ENCODE results near the gene SPRR2G. TPM values are rescaled to one million over a fixed set of nuclear protein-coding genes. Genes with fewer than 3 reads are reported as not detected.
"Not testable (repeated sequence)": the region's sequence is repeated elsewhere in the genome, so short reads cannot be mapped to it uniquely, and the experiment has no call there.

Gene SPRR2G
- not detected in 2 replicates for total RNA-seq

DNA sequence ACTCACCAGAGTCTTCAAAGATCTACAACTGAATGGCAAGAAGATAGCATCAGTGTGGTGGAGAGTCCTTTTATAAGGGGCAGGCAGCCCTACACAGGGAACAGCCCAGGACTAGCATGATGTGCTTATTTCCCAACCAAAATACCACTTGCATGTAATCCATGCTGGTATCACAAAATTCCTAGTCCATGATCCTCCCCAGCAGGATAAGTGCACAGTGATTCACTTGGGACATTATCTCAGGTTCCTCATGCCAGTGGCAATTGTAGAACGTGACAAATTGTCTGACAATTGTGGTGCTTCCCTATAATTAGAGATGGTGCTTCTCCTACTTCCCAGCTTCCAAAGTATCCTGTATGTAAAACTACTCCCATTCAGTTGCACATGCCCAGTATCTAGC is at the start of gene SPRR2G:
SPRR2G (minus strand) TSS at position 45 of the 400 bp plus-strand sequence. CDS start 780 bp downstream, outside the sequence.
- H3K27me3 ChIP-seq (ENCODE audit: control insufficient read depth, insufficient read depth, low read length) = no peaks in the 10 kb centered on the region
- no peak for DNase-seq (ENCODE audit: low read depth)
- TF ChIP-seq, protein P1, sequence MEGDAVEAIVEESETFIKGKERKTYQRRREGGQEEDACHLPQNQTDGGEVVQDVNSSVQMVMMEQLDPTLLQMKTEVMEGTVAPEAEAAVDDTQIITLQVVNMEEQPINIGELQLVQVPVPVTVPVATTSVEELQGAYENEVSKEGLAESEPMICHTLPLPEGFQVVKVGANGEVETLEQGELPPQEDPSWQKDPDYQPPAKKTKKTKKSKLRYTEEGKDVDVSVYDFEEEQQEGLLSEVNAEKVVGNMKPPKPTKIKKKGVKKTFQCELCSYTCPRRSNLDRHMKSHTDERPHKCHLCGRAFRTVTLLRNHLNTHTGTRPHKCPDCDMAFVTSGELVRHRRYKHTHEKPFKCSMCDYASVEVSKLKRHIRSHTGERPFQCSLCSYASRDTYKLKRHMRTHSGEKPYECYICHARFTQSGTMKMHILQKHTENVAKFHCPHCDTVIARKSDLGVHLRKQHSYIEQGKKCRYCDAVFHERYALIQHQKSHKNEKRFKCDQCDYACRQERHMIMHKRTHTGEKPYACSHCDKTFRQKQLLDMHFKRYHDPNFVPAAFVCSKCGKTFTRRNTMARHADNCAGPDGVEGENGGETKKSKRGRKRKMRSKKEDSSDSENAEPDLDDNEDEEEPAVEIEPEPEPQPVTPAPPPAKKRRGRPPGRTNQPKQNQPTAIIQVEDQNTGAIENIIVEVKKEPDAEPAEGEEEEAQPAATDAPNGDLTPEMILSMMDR (IDR thresholded peaks at IDR 0.05; ENCODE audit: insufficient read depth, low read length, poor library complexity, severe bottlenecking) = no peak
- H3K4me3 ChIP-seq (ENCODE audit: low read depth, low read length) = no peak within 1 kb of the TSS
- H3K36me3 ChIP-seq (ENCODE audit: control insufficient read depth, insufficient read depth, low read length) = no peaks in the 10 kb centered on the region

DNA sequence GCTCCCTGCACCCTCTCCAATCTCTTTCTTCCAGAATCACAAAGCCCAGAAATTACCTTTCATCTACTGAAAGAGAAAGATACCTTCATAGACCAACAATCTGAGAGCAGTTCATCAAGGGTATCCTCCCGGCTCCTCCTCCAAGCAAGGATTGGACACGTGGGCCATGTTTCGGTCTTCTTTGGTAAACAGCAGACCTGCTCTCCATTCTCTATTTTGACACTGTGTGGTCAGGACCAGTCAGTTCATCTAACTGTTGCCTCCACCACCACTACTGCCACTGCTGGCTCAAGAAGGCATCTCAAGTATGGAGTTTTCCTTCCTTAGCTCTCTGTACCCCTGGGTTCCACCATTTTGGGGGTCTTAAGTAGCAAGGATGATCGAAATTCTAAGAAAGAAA is 44.5 kb upstream of the SPRR2G start:
- H3K4me3 ChIP-seq (ENCODE audit: low read depth, low read length) = no peak overlapping the region
- H3K27me3 ChIP-seq (ENCODE audit: control insufficient read depth, insufficient read depth, low read length) = peaks cover 2% of the 10 kb centered on the region
- TF ChIP-seq, protein P1 (IDR thresholded peaks at IDR 0.05; ENCODE audit: insufficient read depth, low read length, poor library complexity, severe bottlenecking) = no peak
- H3K36me3 ChIP-seq (ENCODE audit: control insufficient read depth, insufficient read depth, low read length) = no peaks in the 10 kb centered on the region
- DNase-seq (ENCODE audit: low read depth) = no peak

DNA sequence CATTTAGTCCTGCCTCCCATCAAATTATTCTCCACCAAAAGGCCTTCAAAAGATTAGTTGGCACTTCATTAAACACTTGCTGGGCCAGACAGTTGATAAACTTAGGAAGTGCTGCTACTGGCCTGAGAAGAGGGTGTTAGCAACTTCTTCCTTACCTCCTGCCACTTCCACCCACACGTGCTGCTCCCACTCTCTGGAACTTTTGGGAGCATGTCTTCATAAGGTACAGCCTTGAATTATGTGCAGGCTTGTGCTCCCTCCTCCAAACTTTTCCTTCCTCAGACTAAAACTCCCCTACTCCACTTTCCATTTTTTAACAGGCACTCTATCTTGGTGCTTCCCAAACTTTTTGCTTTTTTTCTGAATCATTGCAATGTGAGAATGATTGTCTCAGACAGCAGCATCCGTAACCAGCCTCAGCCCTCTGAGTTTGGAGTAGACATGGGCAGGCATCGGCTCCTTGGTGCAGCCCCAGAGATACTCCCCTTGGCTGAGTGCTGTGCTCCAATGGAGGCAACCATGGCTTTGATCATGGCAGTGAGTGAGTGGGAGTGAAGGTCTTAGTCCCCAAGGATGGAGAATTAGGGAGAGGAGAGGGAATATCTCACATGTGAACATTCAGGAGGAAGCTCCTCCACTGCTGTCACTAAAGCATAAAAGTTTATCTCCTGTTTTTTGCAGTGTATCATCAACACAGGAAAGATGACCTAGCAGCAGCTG is 43.8 kb upstream of the SPRR2G start:
- TF ChIP-seq, protein P1 (IDR thresholded peaks at IDR 0.05; ENCODE audit: insufficient read depth, low read length, poor library complexity, severe bottlenecking) = no peak
- no peak for DNase-seq (ENCODE audit: low read depth)
- H3K27me3 ChIP-seq (ENCODE audit: control insufficient read depth, insufficient read depth, low read length) = peaks cover 2% of the 10 kb centered on the region

GRCh38 chr1:153192697-153193096 is 42.0 kb upstream of the SPRR2G start:
- H3K27me3 ChIP-seq (ENCODE audit: control insufficient read depth, insufficient read depth, low read length) = peaks cover 2% of the 10 kb centered on the region
- DNase-seq (ENCODE audit: low read depth) = no peak
- no peak overlapping the region for H3K4me3 ChIP-seq (ENCODE audit: low read depth, low read length)
- TF ChIP-seq, protein P1 (IDR thresholded peaks at IDR 0.05; ENCODE audit: insufficient read depth, low read length, poor library complexity, severe bottlenecking) = peak; percentile 33
- no peaks in the 10 kb centered on the region for H3K36me3 ChIP-seq (ENCODE audit: control insufficient read depth, insufficient read depth, low read length)

More for the DNA sequence above, 43.8 kb upstream of the SPRR2G start:
- H3K36me3 ChIP-seq (ENCODE audit: control insufficient read depth, insufficient read depth, low read length) = no peaks in the 10 kb centered on the region
- no peak overlapping the region for H3K4me3 ChIP-seq (ENCODE audit: low read depth, low read length)

DNA sequence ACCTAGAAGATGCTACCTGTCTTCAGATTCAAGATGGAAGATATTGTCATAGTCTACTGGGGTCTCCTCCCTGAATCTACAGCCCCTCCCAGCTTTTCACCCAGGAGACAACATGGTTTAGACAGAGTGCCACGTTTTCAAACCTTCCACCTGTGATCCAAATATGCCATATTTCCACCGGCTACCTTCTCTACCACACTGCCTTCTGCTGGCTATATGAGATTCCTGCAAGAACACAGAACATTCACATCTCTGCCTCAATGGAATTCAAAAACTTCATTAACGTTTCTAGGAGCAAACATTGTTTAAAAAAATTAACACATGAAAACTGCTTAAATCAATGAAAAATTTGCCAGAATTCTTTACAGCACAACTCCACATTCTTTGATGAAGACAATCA is 39.7 kb upstream of the SPRR2G start:
- DNase-seq (ENCODE audit: low read depth) = no peak
- H3K4me3 ChIP-seq (ENCODE audit: low read depth, low read length) = no peak overlapping the region
- no peaks in the 10 kb centered on the region for H3K36me3 ChIP-seq (ENCODE audit: control insufficient read depth, insufficient read depth, low read length)
- TF ChIP-seq, protein P1 (IDR thresholded peaks at IDR 0.05; ENCODE audit: insufficient read depth, low read length, poor library complexity, severe bottlenecking) = peak; percentile 18
- peaks cover 2% of the 10 kb centered on the region for H3K27me3 ChIP-seq (ENCODE audit: control insufficient read depth, insufficient read depth, low read length)

DNA sequence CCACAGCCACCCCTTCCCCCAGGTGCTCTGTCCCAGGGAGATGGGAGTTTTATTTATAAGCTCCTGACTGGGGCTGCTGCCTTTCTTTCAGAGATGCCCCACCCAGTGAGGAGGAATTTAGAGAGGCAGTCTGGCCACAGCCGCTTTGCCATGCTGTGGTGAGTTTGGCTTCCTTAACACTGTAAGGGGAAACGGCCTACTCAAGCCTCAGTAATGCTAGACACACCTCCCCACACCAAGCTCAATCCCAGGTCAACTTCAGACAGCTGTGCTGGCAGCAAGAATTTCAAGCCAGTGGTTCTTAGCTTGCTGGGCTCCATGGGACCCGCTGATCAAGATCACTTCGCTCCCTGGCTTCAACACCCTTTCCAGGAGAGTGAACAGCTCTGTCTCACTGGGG is 37.6 kb upstream of the SPRR2G start:
- not testable (repeated sequence) for H3K27me3 ChIP-seq (ENCODE audit: control insufficient read depth, insufficient read depth, low read length); H3K4me3 ChIP-seq (ENCODE audit: low read depth, low read length); DNase-seq (ENCODE audit: low read depth); H3K36me3 ChIP-seq (ENCODE audit: control insufficient read depth, insufficient read depth, low read length)
